Measurements from ENCODE around the gene TTC29. TPM values are rescaled to one million over a fixed set of nuclear protein-coding genes. Genes with fewer than 3 reads are reported as not detected.

The TTC29 gene
- total and polyA plus RNA-seq, 2 experiments from 2014 or later = 0.13 to 0.66 TPM

DNA sequence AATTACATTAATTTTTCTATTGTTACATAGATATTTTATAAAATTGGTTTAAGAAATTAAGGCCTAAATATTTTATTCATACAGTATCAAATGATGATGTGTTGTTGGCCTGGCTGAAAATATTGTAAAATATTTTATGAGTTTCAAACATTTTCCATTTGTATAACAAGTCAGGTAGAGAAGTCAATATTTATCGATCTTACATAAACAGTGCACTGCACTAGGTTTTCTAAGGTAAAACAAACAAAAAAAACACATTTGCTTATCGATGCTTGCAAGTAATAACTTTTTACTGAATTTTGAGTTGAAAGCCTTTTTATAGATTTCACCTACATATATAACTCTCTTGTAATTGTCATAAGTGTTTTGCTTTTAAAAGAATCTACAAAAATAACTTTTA, 7.2 kb upstream of the TTC29 start:
- Histone ChIP-seq H3K9me3 (ENCODE audit: low read depth) (no peaks in the 10 kb centered on the region), H3K27me3 (peaks cover 4% of the 10 kb centered on the region), H3K4me1 (ENCODE audit: insufficient read depth) (no peaks in the 10 kb centered on the region), H4K20me1 (ENCODE audit: insufficient read depth, poor library complexity, severe bottlenecking) (no peaks in the 10 kb centered on the region), H3K36me3 (replicated peaks; ENCODE audit: insufficient read depth, low read depth) (no peaks in the 10 kb centered on the region), H3K4me2 (no peak overlapping the region), H3K27ac (no peak overlapping the region), H2AFZ (no peak overlapping the region), H3K79me2 (no peaks in the 10 kb centered on the region), H3K9me2 (replicated peaks; ENCODE audit: insufficient read depth) (no peaks in the 10 kb centered on the region), H3K4me3 (no peak overlapping the region)
- DNase-seq (ENCODE audit: low spot score) = no peak
- TF ChIP-seq EZH2 (IDR thresholded peaks at IDR 0.05; ENCODE audit: borderline replicate concordance) = no peak
- TF ChIP-seq, protein P1, sequence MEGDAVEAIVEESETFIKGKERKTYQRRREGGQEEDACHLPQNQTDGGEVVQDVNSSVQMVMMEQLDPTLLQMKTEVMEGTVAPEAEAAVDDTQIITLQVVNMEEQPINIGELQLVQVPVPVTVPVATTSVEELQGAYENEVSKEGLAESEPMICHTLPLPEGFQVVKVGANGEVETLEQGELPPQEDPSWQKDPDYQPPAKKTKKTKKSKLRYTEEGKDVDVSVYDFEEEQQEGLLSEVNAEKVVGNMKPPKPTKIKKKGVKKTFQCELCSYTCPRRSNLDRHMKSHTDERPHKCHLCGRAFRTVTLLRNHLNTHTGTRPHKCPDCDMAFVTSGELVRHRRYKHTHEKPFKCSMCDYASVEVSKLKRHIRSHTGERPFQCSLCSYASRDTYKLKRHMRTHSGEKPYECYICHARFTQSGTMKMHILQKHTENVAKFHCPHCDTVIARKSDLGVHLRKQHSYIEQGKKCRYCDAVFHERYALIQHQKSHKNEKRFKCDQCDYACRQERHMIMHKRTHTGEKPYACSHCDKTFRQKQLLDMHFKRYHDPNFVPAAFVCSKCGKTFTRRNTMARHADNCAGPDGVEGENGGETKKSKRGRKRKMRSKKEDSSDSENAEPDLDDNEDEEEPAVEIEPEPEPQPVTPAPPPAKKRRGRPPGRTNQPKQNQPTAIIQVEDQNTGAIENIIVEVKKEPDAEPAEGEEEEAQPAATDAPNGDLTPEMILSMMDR (IDR thresholded peaks at IDR 0.05; ENCODE audit: poor library complexity) = no peak
- TF ChIP-seq EZH2phosphoT487 (IDR thresholded peaks at IDR 0.05; ENCODE audit: low read depth, severe bottlenecking, unreplicated experiment) = no peak
- WGBS (ENCODE audit: low lambda C conversion rate, missing lambda C conversion rate) = 81% methylated on average over 2 of the region's 2 CpGs

DNA sequence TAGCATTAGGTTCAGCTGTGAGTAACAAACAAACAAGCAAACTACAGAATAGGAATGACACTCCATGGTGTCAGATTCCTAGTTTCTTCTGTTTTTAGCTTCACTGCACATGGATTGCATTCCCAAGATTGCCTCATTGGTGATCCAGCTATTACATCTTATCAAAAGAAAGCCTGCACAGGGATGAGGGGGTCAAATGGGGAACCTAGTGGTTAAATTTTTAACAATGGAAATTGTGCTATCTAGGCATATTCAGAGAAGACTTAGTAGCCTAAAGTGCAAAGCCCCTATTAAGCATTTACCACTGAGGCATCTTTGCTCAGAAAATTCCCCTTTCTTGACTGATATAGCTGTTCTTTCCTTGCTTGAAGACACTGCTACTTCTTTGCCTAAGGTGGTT, 3.9 kb upstream of the TTC29 start:
- no peak for DNase-seq (ENCODE audit: low spot score)
- Histone ChIP-seq H3K4me3 (no peak overlapping the region), H4K20me1 (ENCODE audit: insufficient read depth, poor library complexity, severe bottlenecking) (no peaks in the 10 kb centered on the region), H3K79me2 (no peaks in the 10 kb centered on the region), H3K9me3 (ENCODE audit: low read depth) (no peaks in the 10 kb centered on the region), H3K27ac (no peak overlapping the region), H3K4me1 (ENCODE audit: insufficient read depth) (no peaks in the 10 kb centered on the region), H3K36me3 (replicated peaks; ENCODE audit: insufficient read depth, low read depth) (no peaks in the 10 kb centered on the region), H3K9me2 (replicated peaks; ENCODE audit: insufficient read depth) (no peaks in the 10 kb centered on the region), H3K27me3 (peaks cover 7% of the 10 kb centered on the region), H3K4me2 (no peak overlapping the region), H2AFZ (no peak overlapping the region)
- TF ChIP-seq, protein P1 (IDR thresholded peaks at IDR 0.05; ENCODE audit: poor library complexity) = no peak
- TF ChIP-seq EZH2phosphoT487 (IDR thresholded peaks at IDR 0.05; ENCODE audit: low read depth, severe bottlenecking, unreplicated experiment) (no peak), EZH2 (IDR thresholded peaks at IDR 0.05; ENCODE audit: borderline replicate concordance) (no peak)

DNA sequence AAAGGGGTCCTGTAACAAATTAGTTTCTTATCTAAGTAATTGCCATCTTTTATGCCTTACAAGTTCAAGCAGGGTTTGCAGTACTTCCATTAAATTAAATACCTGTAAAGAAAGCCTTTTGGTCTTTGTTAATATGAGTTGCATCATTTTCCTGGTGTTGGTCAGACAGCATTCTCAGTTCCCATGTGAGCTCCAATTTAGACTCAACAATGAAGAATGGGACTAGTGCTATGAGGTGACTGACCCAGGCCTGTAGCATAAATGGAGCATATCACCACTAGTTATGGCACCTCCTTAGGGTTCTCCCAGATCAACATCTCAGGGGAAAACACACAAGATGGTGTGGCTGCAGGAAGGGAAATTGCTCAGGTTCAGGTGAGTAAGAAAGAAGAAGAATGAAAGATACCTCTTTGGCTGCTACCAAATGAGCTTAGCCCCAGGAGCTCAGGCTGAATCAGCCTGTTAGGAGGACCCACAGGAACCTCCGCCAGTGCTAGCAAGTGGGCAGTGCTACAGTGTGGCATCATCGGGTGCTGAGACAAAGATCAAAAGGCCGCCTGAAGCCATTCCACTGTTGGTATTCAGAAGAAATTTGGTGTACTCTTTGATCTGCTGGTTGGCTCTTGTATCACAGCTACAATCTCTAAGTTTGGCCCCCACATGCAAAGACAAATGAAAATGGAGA, 1.8 kb downstream of the TTC29 start:
- Histone ChIP-seq H2AFZ (no peak overlapping the region), H3K9me2 (replicated peaks; ENCODE audit: insufficient read depth) (no peaks in the 10 kb centered on the region), H3K27me3 (peaks cover 21% of the 10 kb centered on the region), H3K9me3 (ENCODE audit: low read depth) (no peaks in the 10 kb centered on the region), H4K20me1 (ENCODE audit: insufficient read depth, poor library complexity, severe bottlenecking) (no peaks in the 10 kb centered on the region), H3K4me3 (no peak overlapping the region), H3K27ac (no peak overlapping the region), H3K36me3 (replicated peaks; ENCODE audit: insufficient read depth, low read depth) (no peaks in the 10 kb centered on the region), H3K79me2 (no peaks in the 10 kb centered on the region), H3K4me2 (no peak overlapping the region), H3K4me1 (ENCODE audit: insufficient read depth) (no peaks in the 10 kb centered on the region)
- TF ChIP-seq, protein P1 (IDR thresholded peaks at IDR 0.05; ENCODE audit: poor library complexity) = no peak
- TF ChIP-seq EZH2 (IDR thresholded peaks at IDR 0.05; ENCODE audit: borderline replicate concordance) = no peak
- no peak for TF ChIP-seq EZH2phosphoT487 (IDR thresholded peaks at IDR 0.05; ENCODE audit: low read depth, severe bottlenecking, unreplicated experiment)
- 65% methylated on average over 3 of the region's 3 CpGs for WGBS (ENCODE audit: low lambda C conversion rate, missing lambda C conversion rate)
- no peak for DNase-seq (ENCODE audit: low spot score)

Measured in hepatocyte (in vitro differentiated cells).